MM.1S (cell line): Measurements from ENCODE around the gene PPP6R2.

ENCODE experiments used
- EZH2phosphoT487 ChIP-seq: fragments of 300-600 bp; sonication (generic); IDR thresholded peaks from 2 replicates; pipeline ENCODE4 v1.6.1; 2018; ENCODE audit warnings: antibody characterized with exemption, low read length
- TF ChIP-seq, protein P1 (sequence below): fragments of 300-600 bp; sonication (generic); IDR thresholded peaks from 2 replicates; pipeline ENCODE4 v1.5.1; 2016; ENCODE audit warnings: antibody characterized with exemption, low read length, mixed read lengths

DNA sequence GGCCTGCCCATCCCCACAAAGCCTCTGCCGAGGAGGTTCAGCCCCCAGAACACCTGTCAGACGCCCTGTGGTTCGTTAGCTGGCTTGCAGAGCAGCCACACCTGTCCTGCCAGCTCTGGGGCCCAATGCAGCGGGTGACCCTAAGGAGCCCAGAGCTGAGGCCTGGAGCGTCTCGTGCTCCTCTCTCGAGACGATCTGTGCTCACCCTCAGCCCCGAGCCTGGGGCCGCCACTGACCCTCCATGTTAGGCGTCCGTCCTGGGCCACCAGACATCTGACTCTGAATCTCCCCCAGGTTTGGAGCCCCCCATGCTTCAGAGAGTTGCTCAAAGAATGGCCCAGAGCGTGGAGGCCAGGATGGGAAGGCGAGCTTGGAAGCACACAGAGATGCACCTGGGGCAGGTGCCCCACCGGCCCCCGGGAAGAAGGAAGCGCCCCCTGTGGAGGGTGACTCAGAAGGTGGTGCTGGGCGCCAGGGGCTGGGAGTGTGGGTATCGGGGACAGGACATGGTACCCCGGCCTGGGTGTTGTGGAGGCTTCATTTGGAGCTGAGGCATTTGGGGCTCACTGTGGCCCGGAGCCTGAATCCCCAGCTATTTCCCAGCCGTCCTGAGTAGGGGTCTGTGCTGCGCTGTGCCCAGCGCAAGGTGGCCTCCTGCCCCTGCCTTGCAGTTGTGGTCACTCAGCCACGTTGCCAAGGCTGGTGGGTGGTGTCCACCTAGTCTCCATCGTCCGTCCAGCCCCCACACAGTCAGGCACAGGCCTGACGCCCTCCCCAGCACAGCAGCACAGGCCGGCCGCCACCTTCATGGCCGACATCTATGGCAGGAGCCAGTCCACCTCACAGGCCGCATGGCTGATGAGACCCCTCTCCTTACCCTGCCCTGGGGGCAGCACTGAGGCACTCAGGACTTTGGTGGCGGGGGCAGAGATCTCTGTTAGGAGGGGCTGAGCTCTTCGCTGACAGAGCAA is 95.5 kb downstream of the PPP6R2 start:
- TF ChIP-seq EZH2phosphoT487, result no peak
- TF ChIP-seq, protein P1, sequence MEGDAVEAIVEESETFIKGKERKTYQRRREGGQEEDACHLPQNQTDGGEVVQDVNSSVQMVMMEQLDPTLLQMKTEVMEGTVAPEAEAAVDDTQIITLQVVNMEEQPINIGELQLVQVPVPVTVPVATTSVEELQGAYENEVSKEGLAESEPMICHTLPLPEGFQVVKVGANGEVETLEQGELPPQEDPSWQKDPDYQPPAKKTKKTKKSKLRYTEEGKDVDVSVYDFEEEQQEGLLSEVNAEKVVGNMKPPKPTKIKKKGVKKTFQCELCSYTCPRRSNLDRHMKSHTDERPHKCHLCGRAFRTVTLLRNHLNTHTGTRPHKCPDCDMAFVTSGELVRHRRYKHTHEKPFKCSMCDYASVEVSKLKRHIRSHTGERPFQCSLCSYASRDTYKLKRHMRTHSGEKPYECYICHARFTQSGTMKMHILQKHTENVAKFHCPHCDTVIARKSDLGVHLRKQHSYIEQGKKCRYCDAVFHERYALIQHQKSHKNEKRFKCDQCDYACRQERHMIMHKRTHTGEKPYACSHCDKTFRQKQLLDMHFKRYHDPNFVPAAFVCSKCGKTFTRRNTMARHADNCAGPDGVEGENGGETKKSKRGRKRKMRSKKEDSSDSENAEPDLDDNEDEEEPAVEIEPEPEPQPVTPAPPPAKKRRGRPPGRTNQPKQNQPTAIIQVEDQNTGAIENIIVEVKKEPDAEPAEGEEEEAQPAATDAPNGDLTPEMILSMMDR, result no peak
